GM13976 (cell line): ENCODE results near the gene BAIAP3.

Experiments used
- DNase-seq: peaks from one replicate; pipeline ENCODE4 v3.0.0; 2012; ENCODE audit warnings: low spot score
- CTCF ChIP-seq: IDR thresholded peaks from 2 replicates; pipeline ENCODE4 v1.5.1; 2012; ENCODE audit warnings: borderline replicate concordance, mild to moderate bottlenecking; ENCODE audit not compliant: insufficient read depth; ENCODE audit errors: extremely low read depth, missing control alignments, control extremely low read depth
- in situ Hi-C: fragments of 300-500 bp; cut with MboI; formaldehyde crosslinking; loops from one replicate; pipeline ENCODE4 v1.12.0; 2022; ENCODE audit warnings: low sequenced_read_pairs, mixed read lengths, inconsistent platforms; ENCODE audit not compliant: unreplicated experiment

The BAIAP3 gene

DNA sequence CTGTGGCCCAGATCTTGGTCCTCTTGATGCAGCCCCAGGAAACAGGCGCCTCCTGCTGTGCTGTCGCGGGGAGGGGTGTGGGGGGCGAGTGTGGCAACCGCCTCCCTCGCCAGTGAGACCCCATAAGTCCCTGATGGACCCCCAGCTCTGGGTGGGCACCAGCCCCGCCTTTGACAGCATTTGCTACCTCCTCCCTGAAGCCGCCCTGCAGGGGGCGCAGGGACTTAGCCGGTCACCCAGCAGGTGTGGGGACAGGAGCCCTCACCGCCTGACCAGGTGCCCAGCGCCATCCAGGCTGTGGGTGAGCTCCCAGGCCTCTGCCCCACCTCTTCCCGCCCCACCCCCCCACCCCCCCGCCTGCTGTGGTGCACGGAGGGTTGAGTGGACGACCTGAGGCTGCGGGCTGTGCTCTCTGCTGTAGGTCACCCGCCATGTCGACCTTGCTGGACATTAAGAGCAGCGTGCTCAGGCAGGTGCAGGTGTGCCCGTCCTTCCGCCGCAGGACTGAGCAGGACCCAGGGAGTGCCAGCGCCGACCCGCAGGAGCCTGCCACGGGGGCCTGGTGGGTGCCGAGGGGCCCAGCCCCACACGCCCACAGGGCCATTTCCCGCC, 4.8 kb downstream of the BAIAP3 start:
- no peak for DNase-seq
- in situ Hi-C loops = no loop called here
- TF ChIP-seq CTCF = peak; percentile 26

GRCh38 chr16:1338855-1339675, 5.6 kb downstream of the BAIAP3 start:
- no peak for DNase-seq
- TF ChIP-seq CTCF = no peak
- in situ Hi-C loops = no loop called here

GRCh38 chr16:1340730-1341494, 7.5 kb downstream of the BAIAP3 start:
- in situ Hi-C loops = no loop called here
- DNase-seq = no peak
- TF ChIP-seq CTCF = no peak

DNA sequence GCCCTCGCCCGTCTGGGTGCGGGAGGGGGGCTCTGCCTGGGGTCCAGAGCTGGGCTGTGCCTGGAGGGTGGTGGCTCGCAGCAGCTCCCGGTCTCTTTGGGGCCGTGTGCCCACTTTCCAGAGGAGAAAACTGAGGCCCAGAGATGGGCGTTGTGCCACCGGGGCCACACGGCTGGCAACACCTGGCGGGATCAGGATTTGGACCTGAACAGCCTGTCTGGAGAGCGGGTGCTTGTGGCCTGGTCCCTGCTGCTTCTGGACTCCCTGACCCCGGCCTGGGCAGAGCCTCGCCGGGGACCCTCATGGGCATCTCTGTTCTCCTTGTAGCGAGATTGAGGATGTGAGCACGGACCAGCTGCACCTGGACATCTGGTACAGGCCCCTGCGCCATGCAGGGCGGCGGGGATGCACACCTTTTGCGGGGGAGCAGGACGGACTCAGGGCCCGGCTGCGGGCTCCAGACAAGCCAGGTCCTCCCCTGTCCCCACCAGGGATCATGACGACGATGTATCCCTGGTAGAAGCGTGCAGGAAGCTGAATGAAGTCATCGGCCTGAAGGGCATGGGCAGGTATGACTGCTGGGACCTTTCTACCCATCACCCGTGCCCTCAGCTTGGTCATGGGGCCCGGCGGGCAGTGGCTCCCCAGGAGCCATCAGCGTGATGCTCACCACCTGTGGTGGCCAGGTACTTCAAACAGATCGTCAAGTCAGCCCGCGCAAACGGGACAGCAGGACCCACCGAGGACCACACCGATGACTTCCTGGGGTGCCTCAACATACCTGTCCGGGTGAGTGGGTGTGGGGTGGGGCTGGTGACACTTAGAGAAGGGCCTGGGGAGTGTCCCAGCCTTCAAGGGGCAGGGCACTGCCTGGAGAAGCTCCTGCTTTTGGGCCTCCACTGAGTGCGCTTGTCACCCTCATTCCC, 8.3 kb downstream of the BAIAP3 start:
- no peak for TF ChIP-seq CTCF
- no peak for DNase-seq
- in situ Hi-C loops = no loop called here

DNA sequence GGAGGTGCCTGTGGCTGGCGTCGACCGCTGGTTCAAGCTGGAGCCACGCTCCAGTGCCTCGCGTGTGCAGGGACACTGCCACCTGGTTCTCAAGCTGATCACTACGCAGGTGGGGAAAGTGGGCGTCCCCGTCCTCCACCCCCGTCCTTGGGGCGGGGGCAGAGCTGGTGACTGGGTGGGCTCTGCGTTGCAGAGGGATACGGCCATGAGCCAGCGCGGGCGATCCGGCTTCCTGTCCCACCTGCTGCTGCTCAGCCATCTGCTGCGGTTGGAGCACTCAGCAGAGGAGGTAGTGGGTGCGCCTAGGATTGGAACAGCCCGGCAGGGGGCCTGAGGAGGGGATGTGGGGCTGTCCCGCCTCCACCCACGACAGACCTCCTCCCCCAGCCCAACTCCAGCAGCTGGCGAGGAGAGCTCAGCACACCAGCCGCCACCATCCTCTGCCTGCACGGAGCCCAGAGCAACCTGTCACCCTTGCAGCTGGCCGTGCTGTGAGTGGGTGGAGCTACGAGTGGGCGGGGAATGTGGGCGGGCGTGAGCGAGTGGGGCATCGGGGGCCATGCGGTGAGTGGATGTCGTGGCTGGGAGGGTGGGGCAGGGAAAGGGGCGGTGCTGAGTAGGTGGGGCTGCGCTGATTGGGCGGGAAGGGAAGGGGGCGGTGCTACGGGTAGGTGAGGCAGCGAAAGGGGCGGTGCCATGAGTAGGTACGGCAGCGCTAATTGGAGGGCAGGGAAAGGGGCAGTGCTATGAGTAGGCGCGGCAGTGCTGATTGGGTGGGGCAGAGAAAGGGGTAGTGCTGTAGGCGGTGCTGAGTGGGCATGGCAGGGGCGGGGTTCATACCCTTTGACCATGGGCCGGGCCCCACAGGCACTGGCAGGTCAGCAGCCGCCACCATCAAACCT, 9.3 kb downstream of the BAIAP3 start:
- in situ Hi-C loops = no loop called here
- no peak for TF ChIP-seq CTCF
- DNase-seq = peak; percentile 100
